Measurements from ENCODE around the gene SMAD2.

DNA sequence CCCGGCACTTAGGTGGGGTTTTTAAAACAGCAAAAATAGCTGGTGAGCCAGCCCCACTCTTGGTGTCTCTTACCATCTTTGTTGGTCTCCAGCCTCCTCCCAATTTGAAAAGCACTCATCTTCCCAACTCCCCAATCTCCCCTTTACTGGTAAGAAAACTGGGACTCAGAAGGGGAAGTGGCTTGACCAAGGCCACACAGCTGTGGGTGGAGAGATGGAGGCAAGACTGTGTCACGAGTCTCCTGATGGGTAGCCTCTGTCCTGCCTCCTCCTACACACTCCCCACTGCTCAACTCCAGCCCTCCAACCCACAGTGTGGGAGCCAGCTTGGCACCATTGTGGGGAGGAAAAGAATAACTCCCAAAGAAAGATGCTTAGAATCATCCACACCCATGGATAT, 140.4 kb downstream of the SMAD2 start:
- TF ChIP-seq EZH2phosphoT487 (IDR thresholded peaks at IDR 0.05; ENCODE audit: low read length) = no peak
- TF ChIP-seq, protein P1, sequence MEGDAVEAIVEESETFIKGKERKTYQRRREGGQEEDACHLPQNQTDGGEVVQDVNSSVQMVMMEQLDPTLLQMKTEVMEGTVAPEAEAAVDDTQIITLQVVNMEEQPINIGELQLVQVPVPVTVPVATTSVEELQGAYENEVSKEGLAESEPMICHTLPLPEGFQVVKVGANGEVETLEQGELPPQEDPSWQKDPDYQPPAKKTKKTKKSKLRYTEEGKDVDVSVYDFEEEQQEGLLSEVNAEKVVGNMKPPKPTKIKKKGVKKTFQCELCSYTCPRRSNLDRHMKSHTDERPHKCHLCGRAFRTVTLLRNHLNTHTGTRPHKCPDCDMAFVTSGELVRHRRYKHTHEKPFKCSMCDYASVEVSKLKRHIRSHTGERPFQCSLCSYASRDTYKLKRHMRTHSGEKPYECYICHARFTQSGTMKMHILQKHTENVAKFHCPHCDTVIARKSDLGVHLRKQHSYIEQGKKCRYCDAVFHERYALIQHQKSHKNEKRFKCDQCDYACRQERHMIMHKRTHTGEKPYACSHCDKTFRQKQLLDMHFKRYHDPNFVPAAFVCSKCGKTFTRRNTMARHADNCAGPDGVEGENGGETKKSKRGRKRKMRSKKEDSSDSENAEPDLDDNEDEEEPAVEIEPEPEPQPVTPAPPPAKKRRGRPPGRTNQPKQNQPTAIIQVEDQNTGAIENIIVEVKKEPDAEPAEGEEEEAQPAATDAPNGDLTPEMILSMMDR (IDR thresholded peaks at IDR 0.05; ENCODE audit: low read length) = no peak
- no peak for TF ChIP-seq EZH2 (optimal IDR thresholded peaks at IDR 0.05; ENCODE audit: low read depth, low read length)
